ENCODE measurements around the gene ITGB6. TPM values are rescaled to one million over a fixed set of nuclear protein-coding genes. Genes with fewer than 3 reads are reported as not detected.

The ITGB6 gene
- total and polyA plus RNA-seq, 10 of the 15 experiments (the other 5 are each of a cell fraction or from before 2014, with no cell fraction given) = 0.04 TPM; not detected in 9

GRCh38 chr2:160050147-160050546 lies 149.9 kb downstream of the ITGB6 start (continued):
- TF ChIP-seq TAF1 (IDR thresholded peaks at IDR 0.05; ENCODE audit: borderline replicate concordance, low read depth, low read length) = no peak
- TF ChIP-seq CREB1 (IDR thresholded peaks at IDR 0.05; ENCODE audit: low read depth) = no peak
- TF ChIP-seq ZSCAN29 (IDR thresholded peaks at IDR 0.05) = no peak

Other genes with a start within 250 kb of the ITGB6 start
- gene PLA2R1, start 137.7 kb downstream of the ITGB6 start, total RNA-seq (2014; rRNA removed) = under 0.01 TPM in 1 of 2 replicates, not detected in the other
- not detected in 2 replicates for gene PLA2R1, start 137.7 kb downstream of the ITGB6 start, total RNA-seq (2014; rRNA removed; fragmentation: Illumina TruSeq; extraction: Trizol)
- gene PLA2R1, start 137.7 kb downstream of the ITGB6 start, total RNA-seq (2021) = 0.05 TPM in 1 of 2 replicates, not detected in the other
- 0.04 TPM in 1 of 2 replicates, not detected in the other for gene PLA2R1, start 137.7 kb downstream of the ITGB6 start, polyA plus RNA-seq (2011; rRNA removed)
- gene PLA2R1, start 137.7 kb downstream of the ITGB6 start, polyA plus RNA-seq (2014; fragmentation: Illumina TruSeq; extraction: Trizol) = not detected in 2 replicates
- under 1 TPM; 0.02 to 0.05 TPM for gene PLA2R1, start 137.7 kb downstream of the ITGB6 start, polyA plus RNA-seq (2014; fragmentation: Nextera tagmentation; extraction: Ambion mirVana)
- gene PLA2R1, start 137.7 kb downstream of the ITGB6 start, polyA plus RNA-seq (2014; rRNA removed) = 0.01 TPM in 1 of 2 replicates, not detected in the other
- gene PLA2R1, start 137.7 kb downstream of the ITGB6 start, polyA plus RNA-seq (2016; fragmentation: Nextera tagmentation; extraction: Ambion mirVana) = under 1 TPM in 1 of 2 experiments, not detected in 1; 0.03 TPM

All from GM12878 (cell line).